ENCODE data around the gene ASB16. TPM values are rescaled to one million over a fixed set of nuclear protein-coding genes. Genes with fewer than 3 reads are reported as not detected.

Gene ASB16
- polyA plus RNA-seq, 1 donor from 2014 or later = not detected

DNA sequence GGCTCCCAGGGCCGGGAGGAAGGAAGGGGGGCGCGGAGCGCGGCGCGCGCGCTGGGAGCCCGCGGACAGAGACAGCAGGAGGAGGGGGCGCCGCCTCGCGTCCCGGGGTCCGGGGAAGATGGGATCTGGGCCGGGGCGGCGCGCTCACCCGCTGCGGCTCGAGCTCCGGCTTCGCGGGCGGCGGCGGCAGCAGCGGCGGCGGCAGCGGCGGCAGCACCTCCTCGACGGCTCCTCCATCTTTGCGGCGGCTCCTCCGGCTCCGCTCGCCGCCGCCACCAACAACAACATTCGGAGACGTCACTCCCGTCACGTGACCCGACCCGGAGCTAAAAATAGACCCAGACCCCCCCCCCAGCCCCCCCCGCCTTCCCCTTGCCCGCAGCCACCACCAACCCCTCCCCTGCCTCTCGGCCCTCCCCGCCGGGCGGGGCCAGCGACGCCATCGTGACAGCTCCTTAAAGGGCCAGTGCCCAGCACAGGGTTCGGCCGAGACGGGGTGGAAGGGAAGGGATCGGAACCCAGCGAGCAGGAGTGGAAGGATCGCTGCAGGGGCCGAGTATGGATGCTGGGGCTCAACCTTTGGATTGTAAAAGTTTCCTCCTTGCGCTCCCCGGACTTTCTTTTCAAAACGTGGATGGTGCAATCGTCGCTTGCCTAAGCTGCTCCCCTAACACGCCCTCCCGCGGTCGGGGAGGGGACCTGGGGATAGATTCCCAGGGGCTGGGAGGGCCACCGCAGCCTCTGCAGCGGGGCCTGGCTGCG, 47.0 kb upstream of the ASB16 start, which contains the start of gene HDAC5:
Gene HDAC5 (minus strand): TSS at position 286 of the 762 bp plus-strand sequence. CDS start 6,126 bp downstream, outside the sequence.
- H2AFZ ChIP-seq (ENCODE audit: low read depth, low read length) = peak within 1 kb of the TSS; percentile 48
- no peaks in the 10 kb centered on the region for H3F3A ChIP-seq (ENCODE audit: insufficient read depth, low read length, poor library complexity, severe bottlenecking)
- peaks cover 45% of the 10 kb centered on the region for H3K79me2 ChIP-seq (replicated peaks; ENCODE audit: insufficient read depth, low read length)
- H3K36me3 ChIP-seq (ENCODE audit: insufficient read depth, low read length) = no peaks in the 10 kb centered on the region
- H3K9ac ChIP-seq (ENCODE audit: low read length) = peak within 1 kb of the TSS; percentile 97
- H3K4me2 ChIP-seq (ENCODE audit: low read length) = peak within 1 kb of the TSS; percentile 90
- no peaks in the 10 kb centered on the region for H3K27me3 ChIP-seq (ENCODE audit: insufficient read depth, low read depth, low read length)
- TF ChIP-seq EP300 (conservative IDR thresholded peaks at IDR 0.05; ENCODE audit: poor library complexity, severe bottlenecking) = no peak
- TF ChIP-seq, protein P1, sequence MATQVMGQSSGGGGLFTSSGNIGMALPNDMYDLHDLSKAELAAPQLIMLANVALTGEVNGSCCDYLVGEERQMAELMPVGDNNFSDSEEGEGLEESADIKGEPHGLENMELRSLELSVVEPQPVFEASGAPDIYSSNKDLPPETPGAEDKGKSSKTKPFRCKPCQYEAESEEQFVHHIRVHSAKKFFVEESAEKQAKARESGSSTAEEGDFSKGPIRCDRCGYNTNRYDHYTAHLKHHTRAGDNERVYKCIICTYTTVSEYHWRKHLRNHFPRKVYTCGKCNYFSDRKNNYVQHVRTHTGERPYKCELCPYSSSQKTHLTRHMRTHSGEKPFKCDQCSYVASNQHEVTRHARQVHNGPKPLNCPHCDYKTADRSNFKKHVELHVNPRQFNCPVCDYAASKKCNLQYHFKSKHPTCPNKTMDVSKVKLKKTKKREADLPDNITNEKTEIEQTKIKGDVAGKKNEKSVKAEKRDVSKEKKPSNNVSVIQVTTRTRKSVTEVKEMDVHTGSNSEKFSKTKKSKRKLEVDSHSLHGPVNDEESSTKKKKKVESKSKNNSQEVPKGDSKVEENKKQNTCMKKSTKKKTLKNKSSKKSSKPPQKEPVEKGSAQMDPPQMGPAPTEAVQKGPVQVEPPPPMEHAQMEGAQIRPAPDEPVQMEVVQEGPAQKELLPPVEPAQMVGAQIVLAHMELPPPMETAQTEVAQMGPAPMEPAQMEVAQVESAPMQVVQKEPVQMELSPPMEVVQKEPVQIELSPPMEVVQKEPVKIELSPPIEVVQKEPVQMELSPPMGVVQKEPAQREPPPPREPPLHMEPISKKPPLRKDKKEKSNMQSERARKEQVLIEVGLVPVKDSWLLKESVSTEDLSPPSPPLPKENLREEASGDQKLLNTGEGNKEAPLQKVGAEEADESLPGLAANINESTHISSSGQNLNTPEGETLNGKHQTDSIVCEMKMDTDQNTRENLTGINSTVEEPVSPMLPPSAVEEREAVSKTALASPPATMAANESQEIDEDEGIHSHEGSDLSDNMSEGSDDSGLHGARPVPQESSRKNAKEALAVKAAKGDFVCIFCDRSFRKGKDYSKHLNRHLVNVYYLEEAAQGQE (IDR thresholded peaks at IDR 0.05; ENCODE audit: borderline replicate concordance) = peak; percentile 16
- peak; percentile 9 for TF ChIP-seq TAF1 (IDR thresholded peaks at IDR 0.05; ENCODE audit: low read depth)
- peak; percentile 64 for TF ChIP-seq RAD21 (conservative IDR thresholded peaks at IDR 0.05)
- TF ChIP-seq POLR2AphosphoS5 (IDR thresholded peaks at IDR 0.05) = peak; percentile 92
- TF ChIP-seq SMC3 (conservative IDR thresholded peaks at IDR 0.05; ENCODE audit: poor library complexity) = peak; percentile 74
- TF ChIP-seq, protein P2, sequence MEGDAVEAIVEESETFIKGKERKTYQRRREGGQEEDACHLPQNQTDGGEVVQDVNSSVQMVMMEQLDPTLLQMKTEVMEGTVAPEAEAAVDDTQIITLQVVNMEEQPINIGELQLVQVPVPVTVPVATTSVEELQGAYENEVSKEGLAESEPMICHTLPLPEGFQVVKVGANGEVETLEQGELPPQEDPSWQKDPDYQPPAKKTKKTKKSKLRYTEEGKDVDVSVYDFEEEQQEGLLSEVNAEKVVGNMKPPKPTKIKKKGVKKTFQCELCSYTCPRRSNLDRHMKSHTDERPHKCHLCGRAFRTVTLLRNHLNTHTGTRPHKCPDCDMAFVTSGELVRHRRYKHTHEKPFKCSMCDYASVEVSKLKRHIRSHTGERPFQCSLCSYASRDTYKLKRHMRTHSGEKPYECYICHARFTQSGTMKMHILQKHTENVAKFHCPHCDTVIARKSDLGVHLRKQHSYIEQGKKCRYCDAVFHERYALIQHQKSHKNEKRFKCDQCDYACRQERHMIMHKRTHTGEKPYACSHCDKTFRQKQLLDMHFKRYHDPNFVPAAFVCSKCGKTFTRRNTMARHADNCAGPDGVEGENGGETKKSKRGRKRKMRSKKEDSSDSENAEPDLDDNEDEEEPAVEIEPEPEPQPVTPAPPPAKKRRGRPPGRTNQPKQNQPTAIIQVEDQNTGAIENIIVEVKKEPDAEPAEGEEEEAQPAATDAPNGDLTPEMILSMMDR (IDR thresholded peaks at IDR 0.05; ENCODE audit: poor library complexity, severe bottlenecking) = peak; percentile 81
- TF ChIP-seq MXI1 (conservative IDR thresholded peaks at IDR 0.05; ENCODE audit: poor library complexity, severe bottlenecking) = peak; percentile 66
- no peak for TF ChIP-seq EZH2 (IDR thresholded peaks at IDR 0.05; ENCODE audit: borderline replicate concordance, insufficient read depth, low read length, poor library complexity, severe bottlenecking)
- peak within 1 kb of the TSS; percentile 90 for H3K27ac ChIP-seq (ENCODE audit: low read length)
- H3K4me3 ChIP-seq (ENCODE audit: low read length) = peak within 1 kb of the TSS; percentile 99
- H4K20me1 ChIP-seq (ENCODE audit: insufficient read depth) = no peaks in the 10 kb centered on the region
- H3K9me3 ChIP-seq (ENCODE audit: low read length) = no peaks in the 10 kb centered on the region
- no peaks in the 10 kb centered on the region for H3K9me2 ChIP-seq (ENCODE audit: insufficient read depth, low read length)

DNA sequence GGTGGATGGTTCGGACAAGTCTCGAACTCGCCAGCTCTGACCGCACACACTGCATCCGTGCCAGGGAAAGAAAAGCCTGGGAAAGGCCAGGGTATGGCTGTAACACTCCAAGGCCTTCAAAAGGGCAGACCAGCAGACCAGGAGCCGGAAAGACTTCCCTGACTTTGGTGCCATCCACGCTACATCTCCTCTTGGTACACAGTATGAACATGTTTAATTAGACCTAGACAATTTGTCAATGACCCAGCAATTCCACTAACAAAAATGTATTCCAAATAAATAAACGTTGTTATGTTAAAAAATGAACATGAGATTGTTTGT, 46.4 kb upstream of the ASB16 start:
- Histone ChIP-seq H3K27ac (ENCODE audit: low read length) (peak overlapping the region; percentile 82), H3K4me2 (ENCODE audit: low read length) (peak overlapping the region; percentile 43), H3K36me3 (ENCODE audit: insufficient read depth, low read length) (no peaks in the 10 kb centered on the region), H2AFZ (ENCODE audit: low read depth, low read length) (peak overlapping the region; percentile 48), H3F3A (ENCODE audit: insufficient read depth, low read length, poor library complexity, severe bottlenecking) (no peaks in the 10 kb centered on the region), H3K79me2 (replicated peaks; ENCODE audit: insufficient read depth, low read length) (peaks cover 40% of the 10 kb centered on the region), H3K9ac (ENCODE audit: low read length) (peak overlapping the region; percentile 97), H3K9me2 (ENCODE audit: insufficient read depth, low read length) (no peaks in the 10 kb centered on the region), H3K9me3 (ENCODE audit: low read length) (no peaks in the 10 kb centered on the region), H3K27me3 (ENCODE audit: insufficient read depth, low read depth, low read length) (no peaks in the 10 kb centered on the region), H4K20me1 (ENCODE audit: insufficient read depth) (no peaks in the 10 kb centered on the region), H3K4me3 (ENCODE audit: low read length) (peak overlapping the region; percentile 99)
- TF ChIP-seq EZH2 (IDR thresholded peaks at IDR 0.05; ENCODE audit: borderline replicate concordance, insufficient read depth, low read length, poor library complexity, severe bottlenecking) (no peak), RAD21 (conservative IDR thresholded peaks at IDR 0.05) (peak; percentile 9), MXI1 (conservative IDR thresholded peaks at IDR 0.05; ENCODE audit: poor library complexity, severe bottlenecking) (peak; percentile 24), TAF1 (IDR thresholded peaks at IDR 0.05; ENCODE audit: low read depth) (no peak), SMC3 (conservative IDR thresholded peaks at IDR 0.05; ENCODE audit: poor library complexity) (peak; percentile 27)
